ENCODE results near the gene HYAL3. TPM values are rescaled to one million over a fixed set of nuclear protein-coding genes. Genes with fewer than 3 reads are reported as not detected.

The HYAL3 gene, protein sequence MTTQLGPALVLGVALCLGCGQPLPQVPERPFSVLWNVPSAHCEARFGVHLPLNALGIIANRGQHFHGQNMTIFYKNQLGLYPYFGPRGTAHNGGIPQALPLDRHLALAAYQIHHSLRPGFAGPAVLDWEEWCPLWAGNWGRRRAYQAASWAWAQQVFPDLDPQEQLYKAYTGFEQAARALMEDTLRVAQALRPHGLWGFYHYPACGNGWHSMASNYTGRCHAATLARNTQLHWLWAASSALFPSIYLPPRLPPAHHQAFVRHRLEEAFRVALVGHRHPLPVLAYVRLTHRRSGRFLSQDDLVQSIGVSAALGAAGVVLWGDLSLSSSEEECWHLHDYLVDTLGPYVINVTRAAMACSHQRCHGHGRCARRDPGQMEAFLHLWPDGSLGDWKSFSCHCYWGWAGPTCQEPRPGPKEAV
- 11.6 TPM in 2 replicates for total RNA-seq

DNA sequence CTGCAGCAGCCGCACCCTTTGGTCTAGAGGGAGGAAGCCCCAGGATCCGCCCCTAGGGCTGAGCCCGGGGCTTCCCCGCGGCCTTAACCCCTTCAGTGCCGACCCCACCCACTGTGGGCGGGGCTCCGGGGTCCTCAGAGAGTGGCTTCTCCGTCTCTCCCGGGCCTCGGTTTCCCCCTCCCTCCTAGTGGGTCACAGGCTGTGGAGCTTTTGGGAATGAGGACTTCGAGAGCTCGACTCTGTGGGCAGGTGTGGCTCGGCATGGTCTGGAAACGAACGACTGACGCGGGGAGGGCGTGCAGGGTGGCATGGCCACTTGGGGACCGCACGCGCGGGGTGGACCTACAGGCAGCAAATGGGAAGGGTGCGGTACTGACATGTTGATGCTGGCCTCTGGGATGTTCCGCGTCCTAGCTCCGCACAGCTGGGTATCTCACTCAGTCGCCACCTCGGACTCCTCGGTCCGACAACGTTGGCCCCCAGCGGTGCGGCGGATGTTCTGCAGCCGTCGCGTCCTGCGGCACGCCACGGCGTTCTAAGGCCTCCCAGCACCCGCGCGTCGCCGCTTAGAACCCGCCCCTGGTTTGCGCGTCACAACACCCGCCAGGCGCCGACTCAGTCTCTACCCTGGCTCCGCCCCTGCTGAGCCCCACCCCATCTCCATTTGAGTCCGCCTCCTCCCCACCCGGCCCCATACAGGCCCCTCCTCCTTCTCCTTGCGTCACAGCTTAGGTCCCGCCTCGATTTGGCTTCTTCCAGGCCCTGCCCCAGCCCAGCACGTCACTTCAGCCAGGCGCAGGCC lies at the start of gene HYAL3, which contains the start of gene NAA80:
TSS of gene HYAL3 (minus strand) at position 570 of the 802 bp plus-strand sequence. CDS start 3,803 bp downstream, outside the sequence.
TSS of gene NAA80 (minus strand) at position 570 of the 802 bp plus-strand sequence. CDS start 1,942 bp downstream, outside the sequence.

GRCh38 chr3:50345586-50346234 lies 46.5 kb upstream of the HYAL3 start, which contains the start of gene ZMYND10:
Gene ZMYND10, minus strand, starts transcription at chr3:50345732. Its CDS starts 153 bp downstream, at chr3:50345579.

DNA sequence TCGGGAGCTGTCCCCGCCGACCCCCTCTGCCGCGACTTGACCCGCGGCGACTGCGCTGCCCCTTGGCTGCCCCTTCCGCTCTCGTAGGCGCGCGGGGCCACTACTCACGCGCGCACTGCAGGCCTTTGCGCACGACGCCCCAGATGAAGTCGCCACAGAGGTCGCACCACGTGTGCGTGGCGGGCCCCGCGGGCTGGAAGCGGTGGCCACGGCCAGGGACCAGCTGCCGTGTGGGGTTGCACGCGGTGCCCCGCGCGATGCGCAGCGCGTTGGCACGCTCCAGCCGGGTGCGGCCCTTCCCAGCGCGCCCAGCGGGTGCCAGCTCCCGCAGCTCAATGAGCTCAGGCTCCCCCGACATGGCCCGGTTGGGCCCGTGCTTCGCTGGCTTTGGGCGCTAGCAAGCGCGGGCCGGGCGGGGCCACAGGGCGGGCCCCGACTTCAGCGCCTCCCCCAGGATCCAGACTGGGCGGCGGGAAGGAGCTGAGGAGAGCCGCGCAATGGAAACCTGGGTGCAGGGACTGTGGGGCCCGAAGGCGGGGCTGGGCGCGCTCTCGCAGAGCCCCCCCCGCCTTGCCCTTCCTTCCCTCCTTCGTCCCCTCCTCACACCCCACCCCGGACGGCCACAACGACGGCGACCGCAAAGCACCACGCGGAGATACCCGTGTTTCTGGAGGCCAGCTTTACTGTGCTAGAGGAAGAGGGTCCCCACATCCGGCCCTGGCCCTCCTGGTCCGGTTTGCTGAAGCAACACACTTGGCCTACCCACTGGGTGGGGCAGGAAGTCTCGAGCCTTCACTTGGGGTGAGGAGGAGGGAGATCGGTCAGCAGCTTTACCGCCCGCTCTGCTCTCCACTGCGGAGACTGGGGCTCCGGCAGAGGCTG lies 41.5 kb upstream of the HYAL3 start, which contains the start of gene RASSF1:
TSS of gene RASSF1 (minus strand) at position 389 of the 882 bp plus-strand sequence. CDS start at position 358, 31 bp downstream.

GRCh38 chr3:50327943-50328691 lies 28.9 kb upstream of the HYAL3 start, which contains the start of gene TUSC2:
Gene TUSC2, minus strand, starts transcription at chr3:50328223. Its CDS starts 124 bp downstream, at chr3:50328099.

GRCh38 chr3:50322386-50323091 lies 23.3 kb upstream of the HYAL3 start, which contains the start of gene HYAL2:
Gene HYAL2, minus strand, starts transcription at chr3:50322745. Its CDS starts 2,256 bp downstream, at chr3:50320489.

DNA sequence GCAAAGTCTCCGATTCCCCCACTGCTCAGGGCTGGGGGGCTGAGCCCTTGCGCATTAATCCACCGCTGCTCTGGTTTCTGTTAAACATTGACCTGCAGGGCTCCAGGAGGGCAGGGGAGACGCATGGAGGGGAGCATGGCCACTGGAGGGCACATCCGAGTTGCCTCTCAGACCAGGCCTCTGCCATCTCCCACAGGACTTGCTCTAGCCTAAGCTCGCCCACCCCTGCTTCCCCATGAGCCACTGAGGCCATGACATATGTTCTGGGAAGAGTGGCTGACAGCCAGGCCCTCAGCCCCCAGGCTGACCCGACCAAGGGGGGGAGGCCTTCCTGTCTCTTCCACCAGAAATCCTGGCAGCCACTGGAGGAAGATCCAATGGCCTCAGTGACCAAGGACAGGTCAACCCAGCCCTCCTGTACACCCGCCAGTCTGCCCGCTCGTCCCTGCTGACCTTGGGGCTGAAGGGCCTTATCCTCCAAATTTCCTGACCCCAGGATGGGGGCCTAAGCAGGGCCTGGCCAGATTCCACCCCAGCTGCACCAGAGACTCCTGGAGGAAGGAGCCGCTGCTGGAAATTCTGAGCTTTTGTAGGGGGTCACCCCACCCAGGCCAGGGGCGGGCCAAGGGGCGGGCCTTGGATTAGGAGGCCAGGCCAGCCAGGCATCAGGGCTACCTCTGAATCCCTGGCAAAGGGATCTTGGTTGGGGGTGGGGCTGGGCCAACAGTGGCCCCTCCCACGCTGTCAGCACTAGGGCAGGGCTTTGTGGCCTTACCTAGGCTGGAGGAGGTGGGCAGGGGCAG lies 4.0 kb upstream of the HYAL3 start, which contains the start of gene HYAL1:
TSS of gene HYAL1 (minus strand) at position 562 of the 803 bp plus-strand sequence. CDS start 618 bp downstream, outside the sequence.

GRCh38 chr3:50292159-50293078 lies 6.8 kb downstream of the HYAL3 start, which contains the start of gene IFRD2:
Gene IFRD2, minus strand, starts transcription at chr3:50292429. Its CDS starts 155 bp downstream, at chr3:50292274.

DNA sequence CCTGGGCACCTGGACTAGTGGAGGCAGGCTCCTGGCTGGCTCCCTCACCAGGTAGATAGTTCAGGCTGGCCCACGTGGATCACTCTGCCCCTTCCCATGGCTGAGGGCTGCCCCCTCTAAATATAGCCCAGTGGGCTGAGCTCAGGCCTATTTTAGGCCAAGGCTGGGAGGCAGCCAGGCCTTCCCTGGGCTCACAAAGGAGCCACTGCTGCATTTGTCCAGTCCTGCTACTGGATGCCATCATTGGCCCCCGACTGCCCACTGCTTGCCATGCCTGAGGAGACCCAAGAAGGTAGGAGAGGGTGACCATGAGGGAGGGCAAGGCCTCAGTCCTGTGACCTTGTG lies 20.4 kb downstream of the HYAL3 start, which contains the start of gene LSMEM2:
TSS of gene LSMEM2 (plus strand) at position 208 of the 345 bp plus-strand sequence. CDS start at position 235, 27 bp downstream.

DNA sequence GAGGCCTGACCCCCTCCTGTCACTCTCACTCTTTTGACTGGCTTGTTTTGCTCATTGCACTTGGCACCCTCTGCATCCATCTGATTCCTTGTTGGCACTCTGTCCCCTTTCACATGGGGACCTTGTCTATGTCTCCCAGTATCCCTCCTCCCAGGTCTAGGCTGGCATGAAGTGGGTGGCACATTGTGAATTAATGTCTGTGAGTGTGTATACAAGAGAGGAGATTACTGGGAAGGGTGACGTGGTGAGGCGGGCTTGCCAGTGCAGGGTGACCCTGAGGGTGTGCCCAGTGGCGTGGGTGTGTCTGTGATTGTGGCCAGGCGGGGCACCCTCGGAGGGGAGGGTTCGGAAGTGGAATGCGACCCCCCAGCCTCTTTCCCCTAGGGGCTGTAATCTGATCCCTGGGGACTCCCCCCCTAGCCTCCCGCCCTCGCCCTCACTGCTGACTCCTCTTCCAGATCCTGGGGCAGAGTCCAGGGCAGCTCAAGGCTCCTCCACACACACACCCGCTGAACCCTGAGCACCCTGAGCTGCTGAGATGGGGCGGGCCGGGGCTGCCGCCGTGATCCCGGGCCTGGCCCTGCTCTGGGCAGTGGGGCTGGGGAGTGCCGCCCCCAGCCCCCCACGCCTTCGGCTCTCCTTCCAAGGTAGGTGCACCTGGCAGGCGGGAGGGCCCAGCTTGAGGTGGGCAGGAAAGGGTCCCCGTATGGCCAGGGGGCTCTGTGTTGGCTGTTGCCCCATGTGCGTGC lies 30.3 kb downstream of the HYAL3 start, which contains the start of gene SEMA3B:
TSS of gene SEMA3B (plus strand) at position 445 of the 749 bp plus-strand sequence. CDS start at position 539, 94 bp downstream.

Other genes starting within 250 kb of the HYAL3 start
- gene RBM5, start 210.5 kb downstream of the HYAL3 start, total RNA-seq = 40.3 and 47.6 TPM in 2 replicates
- 120 and 137 TPM in 2 replicates for gene SEMA3F, start 144.1 kb downstream of the HYAL3 start, total RNA-seq
- not detected in 2 replicates for gene GNAT1, start 107.8 kb downstream of the HYAL3 start, total RNA-seq
- not detected in 2 replicates for gene SLC38A3, start 94.1 kb downstream of the HYAL3 start, total RNA-seq
- gene GNAI2, start 63.2 kb downstream of the HYAL3 start, total RNA-seq = 179 and 228 TPM in 2 replicates
- gene SEMA3B, start 30.3 kb downstream of the HYAL3 start, total RNA-seq = 3.5 and 8.4 TPM in 2 replicates
- not detected in 2 replicates for gene LSMEM2, start 20.3 kb downstream of the HYAL3 start, total RNA-seq
- gene IFRD2, start 7.0 kb downstream of the HYAL3 start, total RNA-seq = 134 and 183 TPM in 2 replicates
- gene NAA80, start within 50 bp of the HYAL3 start, total RNA-seq = 16.7 and 30.1 TPM in 2 replicates
- 3.0 and 6.3 TPM in 2 replicates for gene HYAL1, start 4.2 kb upstream of the HYAL3 start, total RNA-seq
- gene HYAL2, start 23.3 kb upstream of the HYAL3 start, total RNA-seq = 78.0 and 92.5 TPM in 2 replicates
- 38.6 and 39.7 TPM in 2 replicates for gene TUSC2, start 28.8 kb upstream of the HYAL3 start, total RNA-seq
- gene RASSF1, start 41.4 kb upstream of the HYAL3 start, total RNA-seq = 16.5 and 27.5 TPM in 2 replicates
- 0.11 and 0.62 TPM in 2 replicates for gene ZMYND10, start 46.3 kb upstream of the HYAL3 start, total RNA-seq
- 14.6 and 17.2 TPM in 2 replicates for gene NPRL2, start 51.4 kb upstream of the HYAL3 start, total RNA-seq
- gene CYB561D2, start 51.5 kb upstream of the HYAL3 start, total RNA-seq = 24.4 and 29.2 TPM in 2 replicates
- gene TMEM115, start 60.1 kb upstream of the HYAL3 start, total RNA-seq = 47.8 and 51.1 TPM in 2 replicates
- gene CACNA2D2, start 204.2 kb upstream of the HYAL3 start, total RNA-seq = not detected in 2 replicates